Fibroblast of pulmonary artery (primary cell): ENCODE results near the gene IQGAP2.

Experiments
- DNase-seq: peaks from one replicate; pipeline ENCODE4 v3.0.0-alpha.2; 2010; ENCODE audit warnings: low read depth
- H3K4me3 ChIP-seq: replicated peaks from 2 replicates; pipeline ENCODE4 v1.5.1; 2011; ENCODE audit warnings: low read depth, mild to moderate bottlenecking, control low read depth, low read length, moderate library complexity
- CTCF ChIP-seq: IDR thresholded peaks from 2 replicates; pipeline ENCODE4 v1.5.1; 2011; ENCODE audit warnings: mild to moderate bottlenecking, control low read depth, low read length, inconsistent platforms; ENCODE audit errors: missing control alignments

IQGAP2 gene

GRCh38 chr5:76439929-76440328 lies 36.8 kb downstream of the IQGAP2 start:
- no peak for TF ChIP-seq CTCF
- no peak overlapping the region for H3K4me3 ChIP-seq

GRCh38 chr5:76441101-76441500 lies 38.0 kb downstream of the IQGAP2 start:
- no peak overlapping the region for H3K4me3 ChIP-seq
- DNase-seq = no peak
- no peak for TF ChIP-seq CTCF

More at GRCh38 chr5:76439929-76440328, 36.8 kb downstream of the IQGAP2 start:
- DNase-seq = no peak

- no peak overlapping the region for H3K4me3 ChIP-seq
- no peak for TF ChIP-seq CTCF
- no peak for DNase-seq
Observed at GRCh38 chr5:76441890-76442673, 39.0 kb downstream of the IQGAP2 start.

GRCh38 chr5:76443066-76443800 lies 40.1 kb downstream of the IQGAP2 start:
- no peak overlapping the region for H3K4me3 ChIP-seq
- no peak for TF ChIP-seq CTCF
- DNase-seq = no peak

- TF ChIP-seq CTCF = no peak
- DNase-seq = no peak
- no peak overlapping the region for H3K4me3 ChIP-seq
Observed at GRCh38 chr5:76445063-76445462, 42.0 kb downstream of the IQGAP2 start.

- no peak for DNase-seq
- no peak for TF ChIP-seq CTCF
- no peak overlapping the region for H3K4me3 ChIP-seq
Observed at GRCh38 chr5:76445830-76446229, 42.7 kb downstream of the IQGAP2 start.
